KBM-7 (cell line): ENCODE data around the gene CTDNEP1.
A peak's percentile ranks its signal among the peaks of the same experiment; 100 is the strongest.

Experiments
- DNase-seq: peaks from one replicate; pipeline ENCODE4 v3.0.0-alpha.2; 2015
- in situ Hi-C: fragments of 300-500 bp; cut with MboI; formaldehyde crosslinking; loops from 2 replicates; pipeline ENCODE4 v1.14.3; 2020; ENCODE audit warnings: low sequenced_read_pairs, low pct_unique_long_range_greater_than_20kb, mixed read lengths

Gene CTDNEP1

GRCh38 chr17:7219229-7219811 is 32.2 kb downstream of the CTDNEP1 start:
- in situ Hi-C loops: no loop called here

GRCh38 chr17:7218758-7219157 is 32.8 kb downstream of the CTDNEP1 start:
- no peak for DNase-seq
- in situ Hi-C loops: no loop called here

More at GRCh38 chr17:7219229-7219811, 32.2 kb downstream of the CTDNEP1 start:
- no peak for DNase-seq

- in situ Hi-C loops: no loop called here
- DNase-seq: no peak
Observed at GRCh38 chr17:7218166-7218565, 33.4 kb downstream of the CTDNEP1 start.

GRCh38 chr17:7217113-7217987 is 34.2 kb downstream of the CTDNEP1 start:
- peak; percentile 59 for DNase-seq
- in situ Hi-C loops: no loop called here

- in situ Hi-C loops: no loop called here
- no peak for DNase-seq
Observed at GRCh38 chr17:7216242-7217112, 35.1 kb downstream of the CTDNEP1 start.

- in situ Hi-C loops: no loop called here
- peak; percentile 28 for DNase-seq
Observed at GRCh38 chr17:7215652-7216180, 35.8 kb downstream of the CTDNEP1 start.

GRCh38 chr17:7215136-7215638 is 36.3 kb downstream of the CTDNEP1 start:
- DNase-seq: no peak
- in situ Hi-C loops: no loop called here

- in situ Hi-C loops: no loop called here
- peak; percentile 98 for DNase-seq
Observed at GRCh38 chr17:7214300-7215135, 37.0 kb downstream of the CTDNEP1 start.

- peak; percentile 92 for DNase-seq
- in situ Hi-C loops: no loop called here
Observed at GRCh38 chr17:7213895-7214299, 37.6 kb downstream of the CTDNEP1 start.

- DNase-seq: no peak
- in situ Hi-C loops: no loop called here
Observed at GRCh38 chr17:7211491-7212273, 39.9 kb downstream of the CTDNEP1 start.

- no peak for DNase-seq
- in situ Hi-C loops: no loop called here
Observed at GRCh38 chr17:7208754-7209460, 42.6 kb downstream of the CTDNEP1 start.

GRCh38 chr17:7208027-7208571 is 43.4 kb downstream of the CTDNEP1 start:
- DNase-seq: no peak

GRCh38 chr17:7207120-7208001 is 44.2 kb downstream of the CTDNEP1 start:
- DNase-seq: no peak
- in situ Hi-C loops: no loop called here

More at GRCh38 chr17:7208027-7208571, 43.4 kb downstream of the CTDNEP1 start:
- in situ Hi-C loops: no loop called here

GRCh38 chr17:7205561-7205960 is 46.0 kb downstream of the CTDNEP1 start:
- in situ Hi-C loops: no loop called here
- DNase-seq: no peak

GRCh38 chr17:7204828-7205461 is 46.6 kb downstream of the CTDNEP1 start:
- in situ Hi-C loops: no loop called here
- DNase-seq: no peak
